Liver (tissue), 9 donors: ENCODE results near the gene UGT2A2. TPM values are rescaled to one million over a fixed set of nuclear protein-coding genes. Genes with fewer than 3 reads are reported as not detected.

ENCODE experiments used
- DNase-seq: peaks from one replicate; pipeline ENCODE4 v3.0.0-alpha.2; 2017; ENCODE audit warnings: low spot score
- H3K27ac ChIP-seq, 2 donors: one replicate each; pipeline ENCODE4 v1.7.0; 2013; ENCODE audit warnings: inconsistent platforms in 2 of 2, low read length in 2 of 2, control low read depth in 1 of 2, low read depth in 1 of 2, mild to moderate bottlenecking in 1 of 2
- H3K27me3 ChIP-seq, 4 donors: one replicate each; pipeline versions ENCODE4 v1.6.1 to v1.7.0; 2013; ENCODE audit warnings: low read length in 3 of 4, inconsistent platforms in 1 of 4, mild to moderate bottlenecking in 1 of 4, moderate library complexity in 1 of 4; ENCODE audit not compliant: control insufficient read depth in 4 of 4, insufficient read depth in 4 of 4
- H3K36me3 ChIP-seq, 4 donors: one replicate each; pipeline versions ENCODE4 v1.6.1 to v1.7.0; 2013; ENCODE audit warnings: low read length in 3 of 4, mild to moderate bottlenecking in 3 of 4, low read depth in 1 of 4, moderate library complexity in 1 of 4; ENCODE audit not compliant: control insufficient read depth in 4 of 4, insufficient read depth in 3 of 4
- H3K4me1 ChIP-seq, 4 donors: one replicate each; pipeline versions ENCODE4 v1.6.1 to v1.7.0; 2013; ENCODE audit warnings: low read length in 3 of 4, mild to moderate bottlenecking in 3 of 4, moderate library complexity in 1 of 4; ENCODE audit not compliant: control insufficient read depth in 4 of 4, insufficient read depth in 4 of 4
- H3K4me3 ChIP-seq, 3 donors: one replicate each; pipeline versions ENCODE4 v1.6.1 to v1.7.0; 2013; ENCODE audit warnings: low read length in 3 of 3, control low read depth in 1 of 3, low read depth in 1 of 3, mild to moderate bottlenecking in 1 of 3
- H3K9ac ChIP-seq, 2 donors: one replicate each; pipeline ENCODE4 v1.7.0; 2013; ENCODE audit warnings: low read length in 2 of 2, mild to moderate bottlenecking in 2 of 2, moderate library complexity in 2 of 2, control low read depth in 1 of 2, low read depth in 1 of 2
- H3K9me3 ChIP-seq, 4 donors: one replicate each; pipeline versions ENCODE4 v1.6.1 to v1.7.0; 2013; ENCODE audit warnings: low read length in 3 of 4; ENCODE audit not compliant: control insufficient read depth in 4 of 4
- EGR1 ChIP-seq, 2 donors: IDR thresholded peaks; 2 replicates each; pipeline ENCODE4 v1.6.1; 2016 to 2018; ENCODE audit warnings: antibody characterized with exemption in 2 of 2, low read depth in 2 of 2
- FOXA1 ChIP-seq: IDR thresholded peaks from 2 replicates; pipeline ENCODE4 v1.6.1; 2016; ENCODE audit warnings: antibody characterized with exemption
- FOXA2 ChIP-seq: IDR thresholded peaks from 2 replicates; pipeline ENCODE4 v1.6.1; 2016; ENCODE audit warnings: antibody characterized with exemption
- GABPA ChIP-seq, 2 donors: IDR thresholded peaks in 1 of 2; conservative IDR thresholded peaks in 1 of 2; 2 replicates each; pipeline ENCODE4 v1.6.1; 2016; ENCODE audit warnings: antibody characterized with exemption in 2 of 2, mild to moderate bottlenecking in 1 of 2, moderate library complexity in 1 of 2
- HNF4A ChIP-seq, 2 donors: conservative IDR thresholded peaks; 2 replicates each; pipeline ENCODE4 v1.6.1; 2016; ENCODE audit warnings: antibody characterized with exemption in 2 of 2, mild to moderate bottlenecking in 2 of 2
- HNF4G ChIP-seq: IDR thresholded peaks from 2 replicates; pipeline ENCODE4 v1.6.1; 2016; ENCODE audit warnings: antibody characterized with exemption
- JUND ChIP-seq, 2 donors: IDR thresholded peaks; 2 replicates each; pipeline ENCODE4 v1.6.1; 2016; ENCODE audit warnings: antibody characterized with exemption in 2 of 2
- NR2F2 ChIP-seq: IDR thresholded peaks from 2 replicates; pipeline ENCODE4 v1.6.1; 2016; ENCODE audit warnings: antibody characterized with exemption
- RAD21 ChIP-seq, 2 donors: IDR thresholded peaks; 2 replicates each; pipeline ENCODE4 v1.6.1; 2016; ENCODE audit warnings: antibody characterized with exemption in 2 of 2, mild to moderate bottlenecking in 2 of 2
- RXRA ChIP-seq, 2 donors: IDR thresholded peaks; 2 replicates each; pipeline ENCODE4 v1.6.1; 2017 to 2018; ENCODE audit warnings: antibody characterized with exemption in 2 of 2, mild to moderate bottlenecking in 1 of 2
- SP1 ChIP-seq: IDR thresholded peaks from 2 replicates; pipeline ENCODE4 v1.6.1; 2018; ENCODE audit warnings: antibody characterized with exemption, mild to moderate bottlenecking
- TAF1 ChIP-seq: conservative IDR thresholded peaks from 2 replicates; pipeline ENCODE4 v1.6.1; 2016; ENCODE audit warnings: antibody characterized with exemption, mild to moderate bottlenecking
- YY1 ChIP-seq: IDR thresholded peaks from 2 replicates; pipeline ENCODE4 v1.6.1; 2016; ENCODE audit warnings: antibody characterized with exemption, mild to moderate bottlenecking
- WGBS: extraction: QIAGEN DNeasy Blood & Tissue Kit; methylation state at CpG from one replicate; pipeline ENCODE4 v1.1.7; 2013; 5-methylcytosine and 5-hydroxymethylcytosine counted together
- polyA plus RNA-seq, 2 donors: library from polyadenylated mRNA; stranded (reverse) in 1 of 2; unstranded in 1 of 2; fragments of 200-250 nt in 1 of 2; fragments of >200 nt in 1 of 2; fragmentation: Nextera tagmentation in 1 of 2; extraction: Ambion mirVana in 1 of 2; gene quantifications; one replicate each; pipeline versions ENCODE4 v1.2.1 to v1.2.3, GENCODE V29; 2013 to 2015
- total RNA-seq, 2 donors: library from RNA; depleted of rRNA; stranded (reverse); fragments of >200 nt; gene quantifications; one replicate each; pipeline ENCODE4 v1.2.3, GENCODE V29; 2014
- TF ChIP-seq, protein P1 (sequence below): IDR thresholded peaks from 2 replicates; pipeline ENCODE4 v1.6.1; 2016; ENCODE audit warnings: antibody characterized with exemption
- TF ChIP-seq, protein P2 (sequence below): fragments of 150-350 bp; IDR thresholded peaks from 2 replicates; pipeline ENCODE4 v1.5.1; 2017; ENCODE audit warnings: improper control_type of control experiment, low read depth, low read length; ENCODE audit not compliant: missing input control
- TF ChIP-seq, protein P3 (sequence below): IDR thresholded peaks from 2 replicates; pipeline ENCODE4 v1.6.1; 2016; ENCODE audit warnings: antibody characterized with exemption, mild to moderate bottlenecking
- TF ChIP-seq, protein P4 (sequence below): IDR thresholded peaks from 2 replicates; pipeline ENCODE4 v1.6.1; 2016; ENCODE audit warnings: antibody characterized with exemption
- TF ChIP-seq, protein P5 (sequence below): IDR thresholded peaks from 2 replicates; pipeline ENCODE4 v1.6.1; 2016; ENCODE audit warnings: antibody characterized with exemption
- donor health status: healthy.
- donor health status: healthy.
- donor health status: healthy.
- donor health status: healthy.
- donor health status: healthy.

The UGT2A2 gene
- total and polyA plus RNA-seq, 4 donors = not detected

DNA sequence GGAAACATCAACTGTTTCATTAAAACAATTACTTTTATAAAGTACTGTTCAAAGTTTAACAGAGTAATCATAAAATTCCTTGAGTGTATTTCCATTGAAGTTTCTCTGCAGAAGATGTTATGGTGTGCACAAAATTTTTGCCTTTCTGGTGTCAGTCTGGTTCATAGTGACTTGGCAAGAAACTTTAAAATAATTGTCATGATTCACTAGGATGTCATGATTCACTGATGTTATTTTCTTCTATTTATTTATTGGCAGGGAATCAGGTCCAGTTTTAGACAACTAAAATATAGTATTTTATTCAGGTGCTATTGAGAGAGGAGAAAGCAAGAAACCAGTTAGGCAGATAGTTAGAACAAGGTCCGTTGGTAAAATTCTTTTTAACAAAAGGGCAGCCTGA, 9.8 kb upstream of the UGT2A2 start:
- H3K27ac ChIP-seq = no peak overlapping the region
- no peak overlapping the region for H3K4me3 ChIP-seq
- no peak for TF ChIP-seq SP1
- TF ChIP-seq HNF4A (conservative IDR thresholded peaks at IDR 0.05) = no peak
- no peak for TF ChIP-seq YY1
- no peak for TF ChIP-seq NR2F2
- TF ChIP-seq FOXA1 = no peak
- TF ChIP-seq EGR1 (IDR thresholded peaks at IDR 0.05; ENCODE audit: low read depth in 2 of 2) = no peak
- TF ChIP-seq, protein P1, sequence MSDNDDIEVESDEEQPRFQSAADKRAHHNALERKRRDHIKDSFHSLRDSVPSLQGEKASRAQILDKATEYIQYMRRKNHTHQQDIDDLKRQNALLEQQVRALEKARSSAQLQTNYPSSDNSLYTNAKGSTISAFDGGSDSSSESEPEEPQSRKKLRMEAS = no peak
- no peak for TF ChIP-seq TAF1
- no peak for TF ChIP-seq HNF4G
- TF ChIP-seq, protein P2, sequence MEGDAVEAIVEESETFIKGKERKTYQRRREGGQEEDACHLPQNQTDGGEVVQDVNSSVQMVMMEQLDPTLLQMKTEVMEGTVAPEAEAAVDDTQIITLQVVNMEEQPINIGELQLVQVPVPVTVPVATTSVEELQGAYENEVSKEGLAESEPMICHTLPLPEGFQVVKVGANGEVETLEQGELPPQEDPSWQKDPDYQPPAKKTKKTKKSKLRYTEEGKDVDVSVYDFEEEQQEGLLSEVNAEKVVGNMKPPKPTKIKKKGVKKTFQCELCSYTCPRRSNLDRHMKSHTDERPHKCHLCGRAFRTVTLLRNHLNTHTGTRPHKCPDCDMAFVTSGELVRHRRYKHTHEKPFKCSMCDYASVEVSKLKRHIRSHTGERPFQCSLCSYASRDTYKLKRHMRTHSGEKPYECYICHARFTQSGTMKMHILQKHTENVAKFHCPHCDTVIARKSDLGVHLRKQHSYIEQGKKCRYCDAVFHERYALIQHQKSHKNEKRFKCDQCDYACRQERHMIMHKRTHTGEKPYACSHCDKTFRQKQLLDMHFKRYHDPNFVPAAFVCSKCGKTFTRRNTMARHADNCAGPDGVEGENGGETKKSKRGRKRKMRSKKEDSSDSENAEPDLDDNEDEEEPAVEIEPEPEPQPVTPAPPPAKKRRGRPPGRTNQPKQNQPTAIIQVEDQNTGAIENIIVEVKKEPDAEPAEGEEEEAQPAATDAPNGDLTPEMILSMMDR = no peak
- TF ChIP-seq, protein P3, sequence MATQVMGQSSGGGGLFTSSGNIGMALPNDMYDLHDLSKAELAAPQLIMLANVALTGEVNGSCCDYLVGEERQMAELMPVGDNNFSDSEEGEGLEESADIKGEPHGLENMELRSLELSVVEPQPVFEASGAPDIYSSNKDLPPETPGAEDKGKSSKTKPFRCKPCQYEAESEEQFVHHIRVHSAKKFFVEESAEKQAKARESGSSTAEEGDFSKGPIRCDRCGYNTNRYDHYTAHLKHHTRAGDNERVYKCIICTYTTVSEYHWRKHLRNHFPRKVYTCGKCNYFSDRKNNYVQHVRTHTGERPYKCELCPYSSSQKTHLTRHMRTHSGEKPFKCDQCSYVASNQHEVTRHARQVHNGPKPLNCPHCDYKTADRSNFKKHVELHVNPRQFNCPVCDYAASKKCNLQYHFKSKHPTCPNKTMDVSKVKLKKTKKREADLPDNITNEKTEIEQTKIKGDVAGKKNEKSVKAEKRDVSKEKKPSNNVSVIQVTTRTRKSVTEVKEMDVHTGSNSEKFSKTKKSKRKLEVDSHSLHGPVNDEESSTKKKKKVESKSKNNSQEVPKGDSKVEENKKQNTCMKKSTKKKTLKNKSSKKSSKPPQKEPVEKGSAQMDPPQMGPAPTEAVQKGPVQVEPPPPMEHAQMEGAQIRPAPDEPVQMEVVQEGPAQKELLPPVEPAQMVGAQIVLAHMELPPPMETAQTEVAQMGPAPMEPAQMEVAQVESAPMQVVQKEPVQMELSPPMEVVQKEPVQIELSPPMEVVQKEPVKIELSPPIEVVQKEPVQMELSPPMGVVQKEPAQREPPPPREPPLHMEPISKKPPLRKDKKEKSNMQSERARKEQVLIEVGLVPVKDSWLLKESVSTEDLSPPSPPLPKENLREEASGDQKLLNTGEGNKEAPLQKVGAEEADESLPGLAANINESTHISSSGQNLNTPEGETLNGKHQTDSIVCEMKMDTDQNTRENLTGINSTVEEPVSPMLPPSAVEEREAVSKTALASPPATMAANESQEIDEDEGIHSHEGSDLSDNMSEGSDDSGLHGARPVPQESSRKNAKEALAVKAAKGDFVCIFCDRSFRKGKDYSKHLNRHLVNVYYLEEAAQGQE = no peak
- TF ChIP-seq RAD21 (IDR thresholded peaks at IDR 0.05) = no peak
- TF ChIP-seq RXRA (IDR thresholded peaks at IDR 0.05) = no peak
- no peak for TF ChIP-seq GABPA (IDR thresholded peaks at IDR 0.05 in 1 of 2, conservative IDR thresholded peaks at IDR 0.05 in 1 of 2)
- TF ChIP-seq, protein P4, sequence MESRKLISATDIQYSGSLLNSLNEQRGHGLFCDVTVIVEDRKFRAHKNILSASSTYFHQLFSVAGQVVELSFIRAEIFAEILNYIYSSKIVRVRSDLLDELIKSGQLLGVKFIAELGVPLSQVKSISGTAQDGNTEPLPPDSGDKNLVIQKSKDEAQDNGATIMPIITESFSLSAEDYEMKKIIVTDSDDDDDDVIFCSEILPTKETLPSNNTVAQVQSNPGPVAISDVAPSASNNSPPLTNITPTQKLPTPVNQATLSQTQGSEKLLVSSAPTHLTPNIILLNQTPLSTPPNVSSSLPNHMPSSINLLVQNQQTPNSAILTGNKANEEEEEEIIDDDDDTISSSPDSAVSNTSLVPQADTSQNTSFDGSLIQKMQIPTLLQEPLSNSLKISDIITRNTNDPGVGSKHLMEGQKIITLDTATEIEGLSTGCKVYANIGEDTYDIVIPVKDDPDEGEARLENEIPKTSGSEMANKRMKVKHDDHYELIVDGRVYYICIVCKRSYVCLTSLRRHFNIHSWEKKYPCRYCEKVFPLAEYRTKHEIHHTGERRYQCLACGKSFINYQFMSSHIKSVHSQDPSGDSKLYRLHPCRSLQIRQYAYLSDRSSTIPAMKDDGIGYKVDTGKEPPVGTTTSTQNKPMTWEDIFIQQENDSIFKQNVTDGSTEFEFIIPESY = no peak
- TF ChIP-seq JUND (IDR thresholded peaks at IDR 0.05) = no peak
- TF ChIP-seq FOXA2 = no peak
- TF ChIP-seq, protein P5, sequence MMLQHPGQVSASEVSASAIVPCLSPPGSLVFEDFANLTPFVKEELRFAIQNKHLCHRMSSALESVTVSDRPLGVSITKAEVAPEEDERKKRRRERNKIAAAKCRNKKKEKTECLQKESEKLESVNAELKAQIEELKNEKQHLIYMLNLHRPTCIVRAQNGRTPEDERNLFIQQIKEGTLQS = no peak
- H3K36me3 ChIP-seq = no peaks in the 10 kb centered on the region
- no peaks in the 10 kb centered on the region for H3K27me3 ChIP-seq
- WGBS = 60% methylated on average over 1 of the region's 1 CpG
- no peaks in the 10 kb centered on the region for H3K4me1 ChIP-seq
- H3K9ac ChIP-seq = no peak overlapping the region
- DNase-seq = no peak
- H3K9me3 ChIP-seq = no peaks in the 10 kb centered on the region
